Mucosa of rectum (tissue), 2 donors: Measurements from ENCODE around the gene C20orf204.

ENCODE experiments used
- H3K27ac ChIP-seq, 2 donors: one replicate each; pipeline ENCODE4 v1.7.0; 2013; ENCODE audit warnings: inconsistent platforms in 2 of 2, low read depth in 2 of 2, low read length in 2 of 2
- H3K27me3 ChIP-seq, 2 donors: one replicate each; pipeline ENCODE4 v1.7.0; 2013; ENCODE audit warnings: low read length in 2 of 2; ENCODE audit not compliant: control insufficient read depth in 2 of 2, insufficient read depth in 2 of 2
- H3K36me3 ChIP-seq, 2 donors: one replicate each; pipeline ENCODE4 v1.7.0; 2013; ENCODE audit warnings: low read length in 2 of 2; ENCODE audit not compliant: control insufficient read depth in 2 of 2, insufficient read depth in 2 of 2
- H3K4me1 ChIP-seq, 2 donors: one replicate each; pipeline ENCODE4 v1.7.0; 2013; ENCODE audit warnings: low read length in 2 of 2, mild to moderate bottlenecking in 1 of 2; ENCODE audit not compliant: control insufficient read depth in 2 of 2, insufficient read depth in 2 of 2
- H3K4me3 ChIP-seq, 2 donors: one replicate each; pipeline ENCODE4 v1.7.0; 2013; ENCODE audit warnings: low read length in 2 of 2
- H3K9ac ChIP-seq, 2 donors: one replicate each; pipeline ENCODE4 v1.7.0; 2013; ENCODE audit warnings: low read length in 2 of 2, low read depth in 1 of 2, mild to moderate bottlenecking in 1 of 2
- H3K9me3 ChIP-seq, 2 donors: one replicate each; pipeline ENCODE4 v1.7.0; 2013; ENCODE audit warnings: low read length in 2 of 2; ENCODE audit not compliant: control insufficient read depth in 2 of 2
- donor health status: healthy.
- donor health status: Normal muscosa, but diverticular disease.

The C20orf204 gene

GRCh38 chr20:64065974-64066343 lies 30.0 kb downstream of the C20orf204 start:
- H3K4me3 ChIP-seq: no peak overlapping the region
- H3K4me1 ChIP-seq: peaks cover 14 to 17% of the 10 kb centered on the region in 2 donors
- no peaks in the 10 kb centered on the region for H3K36me3 ChIP-seq
- H3K9ac ChIP-seq: no peak overlapping the region
- no peaks in the 10 kb centered on the region for H3K9me3 ChIP-seq
- no peak overlapping the region for H3K27ac ChIP-seq
- no peaks in the 10 kb centered on the region for H3K27me3 ChIP-seq

GRCh38 chr20:64067005-64067632 lies 31.1 kb downstream of the C20orf204 start:
- Histone ChIP-seq H3K36me3 (no peaks in the 10 kb centered on the region), H3K9ac (no peak overlapping the region), H3K9me3 (no peaks in the 10 kb centered on the region), H3K27ac (no peak overlapping the region), H3K4me1 (peaks cover 14 to 17% of the 10 kb centered on the region in 2 donors), H3K27me3 (no peaks in the 10 kb centered on the region), H3K4me3 (no peak overlapping the region)

- Histone ChIP-seq H3K27ac (no peak overlapping the region), H3K36me3 (no peaks in the 10 kb centered on the region), H3K27me3 (no peaks in the 10 kb centered on the region), H3K4me3 (no peak overlapping the region), H3K9me3 (no peaks in the 10 kb centered on the region), H3K4me1 (peaks cover 9 to 13% of the 10 kb centered on the region in 2 donors), H3K9ac (no peak overlapping the region)
These were observed 31.8 kb downstream of the C20orf204 start for GRCh38 chr20:64067733-64068307.

GRCh38 chr20:64068386-64069208 lies 32.6 kb downstream of the C20orf204 start:
- H3K27ac ChIP-seq: no peak overlapping the region
- H3K36me3 ChIP-seq: peaks cover under 1% of the 10 kb centered on the region in 2 donors
- no peak overlapping the region for H3K9ac ChIP-seq
- no peaks in the 10 kb centered on the region for H3K9me3 ChIP-seq
- H3K4me1 ChIP-seq: peaks cover 3 to 13% of the 10 kb centered on the region in 2 donors
- H3K4me3 ChIP-seq: no peak overlapping the region
- no peaks in the 10 kb centered on the region for H3K27me3 ChIP-seq

GRCh38 chr20:64069209-64069613 lies 33.2 kb downstream of the C20orf204 start:
- Histone ChIP-seq H3K27ac (no peak overlapping the region), H3K4me1 (peaks cover 3 to 13% of the 10 kb centered on the region in 2 donors), H3K36me3 (peaks cover 5 to 6% of the 10 kb centered on the region in 2 donors), H3K4me3 (no peak overlapping the region), H3K9ac (no peak overlapping the region), H3K27me3 (no peaks in the 10 kb centered on the region), H3K9me3 (no peaks in the 10 kb centered on the region)

GRCh38 chr20:64069614-64070243 lies 33.7 kb downstream of the C20orf204 start:
- peaks cover 5 to 6% of the 10 kb centered on the region in 2 donors for H3K36me3 ChIP-seq
- no peaks in the 10 kb centered on the region for H3K27me3 ChIP-seq
- no peak overlapping the region for H3K27ac ChIP-seq
- H3K9me3 ChIP-seq: no peaks in the 10 kb centered on the region
- H3K4me3 ChIP-seq: no peak overlapping the region
- peaks cover 3 to 13% of the 10 kb centered on the region in 2 donors for H3K4me1 ChIP-seq
- H3K9ac ChIP-seq: no peak overlapping the region

- H3K9me3 ChIP-seq: no peaks in the 10 kb centered on the region
- H3K9ac ChIP-seq: no peak overlapping the region
- H3K36me3 ChIP-seq: peaks cover 5 to 6% of the 10 kb centered on the region in 2 donors
- H3K27ac ChIP-seq: no peak overlapping the region
- H3K27me3 ChIP-seq: no peaks in the 10 kb centered on the region
- H3K4me1 ChIP-seq: peaks cover 3 to 11% of the 10 kb centered on the region in 2 donors
- H3K4me3 ChIP-seq: no peak overlapping the region
These were observed 34.4 kb downstream of the C20orf204 start for GRCh38 chr20:64070244-64070993.

GRCh38 chr20:64071341-64072332 lies 35.7 kb downstream of the C20orf204 start:
- H3K4me1 ChIP-seq: peaks cover 0 to 1% of the 10 kb centered on the region in 2 donors
- H3K36me3 ChIP-seq: peaks cover 5 to 6% of the 10 kb centered on the region in 2 donors
- H3K4me3 ChIP-seq: no peak overlapping the region
- no peak overlapping the region for H3K9ac ChIP-seq
- H3K27ac ChIP-seq: no peak overlapping the region
- no peaks in the 10 kb centered on the region for H3K9me3 ChIP-seq
- H3K27me3 ChIP-seq: no peaks in the 10 kb centered on the region
